OCI-LY7 (cell line): ENCODE results near the gene PTPN13. TPM values are rescaled to one million over a fixed set of nuclear protein-coding genes. Genes with fewer than 3 reads are reported as not detected.

Experiments
- BruUV-seq: library from RNA; stranded (reverse); fragments of 400-500 nt; replicated peaks from 2 replicates; lab custom pipeline; 2021; lab: Mats Ljungman, UMichigan
- CTCF ChIA-PET: fragments of 300-600 bp; sonication (Branson Sonifier 250); formaldehyde crosslinking; loops from one replicate; lab custom pipeline; 2022; ENCODE audit warnings: antibody characterized with exemption; ENCODE audit not compliant: unreplicated experiment; lab: Charles Lee
- POLR2A ChIA-PET: fragments of 300-600 bp; sonication (Branson Sonifier 250); formaldehyde crosslinking; loops from one replicate; lab custom pipeline; 2022; ENCODE audit warnings: antibody characterized with exemption; lab: Charles Lee
- DNase-seq: peaks from one replicate; pipeline ENCODE4 v3.0.0-alpha.2; 2015; ENCODE audit warnings: low spot score
- H2AFZ ChIP-seq: fragments of 200-600 bp; sonication (generic), shearing (Covaris generic); 2 replicates; pipeline ENCODE4 v1.6.1; 2014; ENCODE audit warnings: mild to moderate bottlenecking, antibody characterized with exemption, low read length, moderate library complexity
- H3K27ac ChIP-seq: fragments of 200-600 bp; sonication (generic); 2 replicates; pipeline ENCODE4 v1.5.1; 2014; ENCODE audit warnings: mixed run types, low read depth, mild to moderate bottlenecking, moderate library complexity, low read length, inconsistent platforms; ENCODE audit not compliant: poor library complexity, severe bottlenecking
- H3K36me3 ChIP-seq: fragments of 200-600 bp; sonication (generic); 2 replicates; pipeline ENCODE4 v1.6.1; 2014; ENCODE audit warnings: mild to moderate bottlenecking, antibody characterized with exemption, low read length, moderate library complexity, mixed read lengths; ENCODE audit not compliant: insufficient read depth
- H3K4me1 ChIP-seq: fragments of 200-600 bp; sonication (generic); 2 replicates; pipeline ENCODE4 v1.5.1; 2014; ENCODE audit warnings: mild to moderate bottlenecking, low read length; ENCODE audit not compliant: insufficient read depth, poor library complexity, severe bottlenecking
- H3K4me2 ChIP-seq: fragments of 200-600 bp; sonication (generic); 2 replicates; pipeline ENCODE4 v1.6.1; 2014; ENCODE audit warnings: mild to moderate bottlenecking, low read length
- H3K4me3 ChIP-seq: fragments of 200-600 bp; sonication (generic); 2 replicates; pipeline ENCODE4 v1.5.1; 2014; ENCODE audit warnings: mild to moderate bottlenecking, low read depth, low read length; ENCODE audit not compliant: poor library complexity, severe bottlenecking
- H3K79me2 ChIP-seq: fragments of 200-600 bp; sonication (generic); 2 replicates; pipeline ENCODE4 v1.6.1; 2016; ENCODE audit warnings: low read depth, mild to moderate bottlenecking, low read length, moderate library complexity, mixed read lengths; ENCODE audit not compliant: insufficient read depth
- H3K9me2 ChIP-seq: fragments of 200-600 bp; sonication (generic); 2 replicates; pipeline ENCODE4 v1.6.1; 2016; ENCODE audit warnings: mild to moderate bottlenecking, low read length, mixed read lengths; ENCODE audit not compliant: insufficient read depth
- H3K9me3 ChIP-seq: fragments of 200-600 bp; sonication (generic); 2 replicates; pipeline ENCODE4 v1.6.1; 2014; ENCODE audit warnings: mild to moderate bottlenecking, mixed run types, low read length, mixed read lengths
- H4K20me1 ChIP-seq: fragments of 200-600 bp; sonication (generic); 2 replicates; pipeline ENCODE4 v1.6.1; 2014; ENCODE audit warnings: mild to moderate bottlenecking, antibody characterized with exemption, low read length, moderate library complexity, mixed read lengths; ENCODE audit not compliant: insufficient read depth
- EZH2phosphoT487 ChIP-seq: fragments of 200-600 bp; sonication (generic); IDR thresholded peaks from 2 replicates; pipeline ENCODE4 v1.6.1; 2018; ENCODE audit warnings: low read depth, borderline replicate concordance, mild to moderate bottlenecking, mixed run types, antibody characterized with exemption, low read length, moderate library complexity, mixed read lengths
- intact Hi-C: fragments of 100-400 bp; cut with micrococcal nuclease; formaldehyde crosslinking; loops from one replicate; pipeline ENCODE4 v1.10.0; 2022; ENCODE audit not compliant: unreplicated experiment
- total RNA-seq, 2 experiments: library from RNA; depleted of rRNA in 1 of 2; stranded (reverse); fragments of >200 nt in 1 of 2; shearing (Covaris generic) in 1 of 2; gene quantifications; 2 replicates each; pipeline ENCODE4 v1.2.3, GENCODE V29; 2014 to 2022
- TF ChIP-seq, protein P1 (sequence below): fragments of 200-600 bp; sonication (generic); conservative IDR thresholded peaks from 2 replicates; pipeline ENCODE4 v1.5.1; 2014; ENCODE audit warnings: mild to moderate bottlenecking, antibody characterized with exemption, low read length, moderate library complexity, mixed read lengths

PTPN13 gene
- total RNA-seq, 2 experiments from 2014 or later: not detected

DNA sequence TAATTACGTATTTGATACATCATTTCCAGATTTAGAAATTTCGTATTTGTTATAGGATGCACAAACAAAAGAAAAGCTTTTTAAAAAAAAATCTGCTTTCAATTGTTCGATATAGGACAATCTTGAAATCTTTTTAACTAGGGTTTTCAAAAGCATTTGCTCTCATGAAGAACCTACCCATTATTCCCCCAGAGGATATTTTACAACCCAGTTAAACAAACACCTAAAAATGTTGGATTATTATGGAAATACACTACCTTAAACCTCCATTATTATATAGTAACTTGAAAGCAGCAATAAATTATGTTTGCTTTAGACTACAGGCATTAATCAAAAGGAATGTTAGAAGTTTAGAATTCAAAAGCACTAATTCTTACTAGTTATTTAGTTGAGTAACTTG is 110.5 kb downstream of the PTPN13 start:
- BruUV-seq: no TSS peak
- ChIA-PET POLR2A (no interaction called here), CTCF (no interaction called here)
- Histone ChIP-seq H3K36me3 (no peaks in the 10 kb centered on the region), H3K4me1 (no peaks in the 10 kb centered on the region), H3K27ac (no peak overlapping the region), H3K79me2 (no peaks in the 10 kb centered on the region), H3K4me3 (no peak overlapping the region), H3K4me2 (no peak overlapping the region), H3K9me2 (no peaks in the 10 kb centered on the region), H3K9me3 (no peaks in the 10 kb centered on the region), H2AFZ (no peak overlapping the region), H4K20me1 (no peaks in the 10 kb centered on the region)
- intact Hi-C loops: no loop called here
- TF ChIP-seq EZH2phosphoT487: no peak
- TF ChIP-seq, protein P1, sequence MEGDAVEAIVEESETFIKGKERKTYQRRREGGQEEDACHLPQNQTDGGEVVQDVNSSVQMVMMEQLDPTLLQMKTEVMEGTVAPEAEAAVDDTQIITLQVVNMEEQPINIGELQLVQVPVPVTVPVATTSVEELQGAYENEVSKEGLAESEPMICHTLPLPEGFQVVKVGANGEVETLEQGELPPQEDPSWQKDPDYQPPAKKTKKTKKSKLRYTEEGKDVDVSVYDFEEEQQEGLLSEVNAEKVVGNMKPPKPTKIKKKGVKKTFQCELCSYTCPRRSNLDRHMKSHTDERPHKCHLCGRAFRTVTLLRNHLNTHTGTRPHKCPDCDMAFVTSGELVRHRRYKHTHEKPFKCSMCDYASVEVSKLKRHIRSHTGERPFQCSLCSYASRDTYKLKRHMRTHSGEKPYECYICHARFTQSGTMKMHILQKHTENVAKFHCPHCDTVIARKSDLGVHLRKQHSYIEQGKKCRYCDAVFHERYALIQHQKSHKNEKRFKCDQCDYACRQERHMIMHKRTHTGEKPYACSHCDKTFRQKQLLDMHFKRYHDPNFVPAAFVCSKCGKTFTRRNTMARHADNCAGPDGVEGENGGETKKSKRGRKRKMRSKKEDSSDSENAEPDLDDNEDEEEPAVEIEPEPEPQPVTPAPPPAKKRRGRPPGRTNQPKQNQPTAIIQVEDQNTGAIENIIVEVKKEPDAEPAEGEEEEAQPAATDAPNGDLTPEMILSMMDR: no peak
- DNase-seq: no peak

DNA sequence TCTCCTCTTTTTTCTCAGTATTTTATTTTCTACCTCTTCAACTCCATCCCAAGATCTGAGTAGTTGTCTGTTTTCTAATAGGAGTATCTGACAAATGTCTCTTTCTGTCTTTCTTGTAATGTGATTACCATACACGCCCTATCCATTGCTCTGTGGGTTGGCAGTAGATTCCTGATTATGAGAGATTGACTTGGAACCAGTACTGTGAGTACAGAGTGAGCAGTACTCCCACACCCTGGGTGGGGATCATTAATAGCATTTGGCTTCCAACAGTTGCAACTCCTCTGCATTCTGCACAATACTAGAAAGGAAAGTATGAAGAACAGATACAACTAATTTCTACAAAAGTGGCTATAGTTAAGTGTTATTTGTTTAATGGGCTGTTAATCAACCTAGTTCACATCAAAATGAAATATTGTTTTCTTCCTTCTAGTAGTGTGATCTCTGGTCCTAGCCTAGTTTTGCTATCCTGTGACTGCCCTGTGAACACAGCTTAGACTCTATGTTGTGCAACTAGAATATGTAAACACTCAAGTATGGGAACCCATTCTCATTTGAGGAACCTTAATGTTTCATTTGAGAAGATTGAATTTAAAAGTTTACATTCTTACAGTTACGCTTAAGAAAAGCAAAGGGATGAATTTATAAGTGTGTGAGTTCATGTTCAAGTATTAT is 112.9 kb downstream of the PTPN13 start:
- H3K4me1 ChIP-seq: no peaks in the 10 kb centered on the region
- no peaks in the 10 kb centered on the region for H3K79me2 ChIP-seq
- intact Hi-C loops: no loop called here
- ChIA-PET POLR2A (no interaction called here), CTCF (no interaction called here)
- no peak overlapping the region for H3K4me3 ChIP-seq
- no peaks in the 10 kb centered on the region for H3K36me3 ChIP-seq
- BruUV-seq: no TSS peak
- H4K20me1 ChIP-seq: no peaks in the 10 kb centered on the region
- H3K9me3 ChIP-seq: no peaks in the 10 kb centered on the region
- H3K4me2 ChIP-seq: no peak overlapping the region
- no peak overlapping the region for H3K27ac ChIP-seq
- TF ChIP-seq EZH2phosphoT487: no peak
- TF ChIP-seq, protein P1: no peak
- no peaks in the 10 kb centered on the region for H3K9me2 ChIP-seq
- H2AFZ ChIP-seq: no peak overlapping the region
- DNase-seq: no peak

DNA sequence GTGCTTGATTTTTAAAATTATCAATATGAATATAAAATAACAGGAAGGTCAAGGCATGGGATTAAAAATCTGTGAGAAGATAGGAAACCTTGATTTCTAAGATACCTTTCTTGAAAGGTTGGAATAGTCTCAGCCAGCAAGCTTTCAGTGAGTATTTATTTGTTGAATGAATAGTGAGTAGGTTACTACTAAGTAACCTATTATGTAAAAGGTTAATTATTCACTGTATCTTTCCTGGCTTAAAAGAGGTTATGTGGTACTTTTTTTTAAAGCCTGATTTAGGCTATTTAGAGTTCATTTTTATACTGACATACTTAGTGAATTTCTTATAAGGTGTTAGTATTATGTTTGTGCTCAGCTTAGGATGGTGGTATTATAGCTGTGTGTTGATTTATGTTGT is 123.5 kb downstream of the PTPN13 start:
- ChIA-PET POLR2A (no interaction called here), CTCF (no interaction called here)
- BruUV-seq: no TSS peak
- Histone ChIP-seq H4K20me1 (no peaks in the 10 kb centered on the region), H3K4me1 (no peaks in the 10 kb centered on the region), H3K4me2 (no peak overlapping the region), H3K9me2 (no peaks in the 10 kb centered on the region), H3K36me3 (no peaks in the 10 kb centered on the region), H3K4me3 (no peak overlapping the region), H3K79me2 (no peaks in the 10 kb centered on the region), H3K9me3 (no peaks in the 10 kb centered on the region), H2AFZ (no peak overlapping the region), H3K27ac (no peak overlapping the region)
- intact Hi-C loops: no loop called here
- TF ChIP-seq, protein P1: no peak
- no peak for TF ChIP-seq EZH2phosphoT487
- DNase-seq: no peak
